ENCODE results near the gene PKP2.

PKP2 gene

DNA sequence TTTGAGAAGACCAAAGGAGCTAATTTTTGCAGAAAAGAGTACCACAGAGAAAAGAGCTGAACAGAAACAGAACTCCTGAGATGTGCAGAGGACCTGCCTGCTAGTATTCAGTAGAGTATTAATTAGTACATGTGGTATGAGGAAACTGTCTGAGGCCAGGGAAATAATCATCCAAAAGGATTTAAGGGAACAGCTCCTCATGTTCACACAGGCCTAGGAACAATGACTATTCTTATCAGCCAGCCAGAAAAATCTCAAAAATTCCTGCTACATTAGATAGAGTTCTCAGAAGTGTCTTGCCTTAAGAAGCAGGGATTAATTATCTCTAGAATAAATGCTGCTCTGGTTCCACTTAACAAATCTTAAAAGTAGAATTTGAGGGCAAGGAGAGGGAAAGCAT is 36.4 kb downstream of the PKP2 start:
- no peak for DNase-seq

DNA sequence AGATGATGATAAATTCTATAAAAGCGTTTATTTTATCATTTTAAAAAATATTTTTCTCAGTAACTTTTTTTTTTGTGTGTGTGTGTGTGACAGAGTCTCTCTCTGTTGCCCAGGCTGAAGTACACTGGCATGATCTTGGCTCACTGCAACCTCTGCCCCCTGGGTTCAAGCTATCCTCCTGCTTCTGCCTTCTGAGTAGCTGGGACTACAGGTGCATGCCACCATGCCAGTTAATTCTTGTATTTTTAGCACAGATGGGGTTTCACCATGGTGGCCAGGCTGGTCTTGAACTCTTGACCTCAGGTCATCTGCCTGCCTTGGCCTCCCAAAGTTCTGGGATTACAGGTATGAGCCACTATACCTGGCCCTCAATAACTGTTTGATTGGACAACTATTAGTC is 37.2 kb downstream of the PKP2 start:
- no peak for DNase-seq

DNA sequence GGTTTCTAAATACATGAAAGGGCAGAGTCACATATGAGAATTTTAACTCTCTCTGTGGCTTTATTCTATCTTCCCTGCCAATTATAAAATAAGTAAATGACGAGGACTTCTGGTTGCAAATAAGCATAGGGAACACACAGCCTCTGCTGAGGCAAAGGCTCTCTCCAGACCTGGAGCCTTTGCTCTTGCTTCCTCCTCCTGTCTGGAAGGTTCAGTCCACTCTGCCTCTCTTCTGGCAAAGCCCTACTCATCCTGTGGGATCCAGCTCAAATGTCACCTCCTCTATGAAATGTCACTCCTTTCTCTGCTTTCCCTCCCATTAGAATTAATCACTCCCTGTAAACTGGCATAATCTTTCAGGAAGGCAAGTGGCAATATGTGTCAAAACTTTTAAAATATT is 41.9 kb downstream of the PKP2 start:
- DNase-seq, result no peak

DNA sequence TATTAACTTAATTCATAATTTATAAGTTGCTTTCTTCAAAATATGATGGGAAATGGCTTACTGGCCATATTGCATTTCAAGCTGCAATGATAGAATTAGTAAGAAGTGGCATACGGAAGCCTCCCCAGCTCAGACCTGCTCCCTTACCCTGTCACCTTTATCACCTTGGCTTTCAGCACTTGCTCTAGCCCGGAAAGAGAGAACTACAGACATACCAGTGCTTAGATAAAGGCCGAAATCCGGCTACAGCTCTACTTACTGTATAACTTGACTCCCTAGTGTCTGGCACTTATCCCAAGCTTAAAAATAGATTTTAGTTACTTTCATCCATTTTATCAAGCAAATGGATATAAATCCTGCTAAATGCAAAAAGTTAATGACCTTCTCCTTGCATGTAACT is 42.5 kb downstream of the PKP2 start:
- no peak for DNase-seq

DNA sequence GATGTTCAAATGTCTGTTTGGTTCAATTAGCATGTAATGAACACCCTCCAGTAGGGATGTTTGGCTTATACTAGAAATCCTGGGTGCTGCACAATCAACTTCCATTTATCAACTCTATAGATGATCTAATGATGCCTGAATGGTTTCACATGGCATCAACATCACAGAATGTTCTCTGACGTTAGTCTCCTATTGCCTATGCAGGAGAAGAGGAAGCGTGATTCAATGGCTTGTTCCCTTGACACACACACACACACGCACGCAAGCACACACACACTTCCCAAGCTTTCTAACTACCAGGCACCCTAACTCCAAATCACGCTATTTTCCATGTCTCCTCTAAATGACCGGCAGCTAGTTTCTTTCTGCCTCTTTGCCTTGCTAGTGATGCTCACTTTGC is 49.3 kb downstream of the PKP2 start:
- DNase-seq, result no peak

DNA sequence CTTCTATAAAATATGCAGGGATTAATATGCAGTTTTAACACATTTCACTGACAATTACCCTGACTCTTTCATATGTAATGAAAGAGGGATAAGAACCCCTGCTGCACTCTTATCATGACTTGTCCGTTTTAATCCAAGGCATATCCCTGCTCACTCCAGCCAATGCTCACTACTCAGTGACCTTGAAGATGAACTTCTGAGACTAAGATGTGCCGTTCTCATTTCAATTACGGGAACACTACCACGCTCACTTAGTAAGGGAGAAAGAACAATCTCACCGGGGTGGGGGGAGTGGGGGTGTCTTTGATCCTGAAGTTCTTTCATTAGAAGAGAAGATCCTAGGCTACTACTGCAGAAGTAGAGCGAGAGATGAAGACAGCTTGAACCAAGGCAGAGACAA is 50.5 kb downstream of the PKP2 start:
- no peak for DNase-seq

DNA sequence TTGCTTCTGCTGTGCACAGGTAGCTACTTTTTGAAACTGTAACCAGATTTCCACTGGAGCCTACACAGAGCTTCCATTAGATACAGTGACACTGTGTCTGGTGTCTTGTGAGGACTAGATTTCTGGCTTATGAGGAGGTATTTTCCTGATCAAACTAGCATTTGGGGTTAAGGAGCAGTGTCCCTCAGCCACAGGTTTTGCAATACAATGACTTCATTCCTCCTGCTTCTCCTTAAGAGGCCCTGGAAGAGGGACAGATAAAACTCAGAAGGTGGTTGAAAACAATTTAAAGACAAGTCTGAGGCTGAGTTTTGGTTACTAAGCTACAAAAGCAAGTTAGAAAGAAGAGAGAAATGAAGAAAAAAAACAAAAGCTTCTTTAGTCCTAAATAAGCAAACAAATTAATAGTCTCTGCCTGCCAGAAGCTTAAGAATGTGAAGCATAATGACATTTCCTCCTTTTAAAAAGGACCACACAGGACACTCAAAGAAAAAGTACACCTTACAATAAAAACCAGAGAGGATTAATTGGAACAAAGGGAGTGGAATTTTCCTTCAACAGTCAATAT is 53.0 kb downstream of the PKP2 start:
- no peak for DNase-seq

DNA sequence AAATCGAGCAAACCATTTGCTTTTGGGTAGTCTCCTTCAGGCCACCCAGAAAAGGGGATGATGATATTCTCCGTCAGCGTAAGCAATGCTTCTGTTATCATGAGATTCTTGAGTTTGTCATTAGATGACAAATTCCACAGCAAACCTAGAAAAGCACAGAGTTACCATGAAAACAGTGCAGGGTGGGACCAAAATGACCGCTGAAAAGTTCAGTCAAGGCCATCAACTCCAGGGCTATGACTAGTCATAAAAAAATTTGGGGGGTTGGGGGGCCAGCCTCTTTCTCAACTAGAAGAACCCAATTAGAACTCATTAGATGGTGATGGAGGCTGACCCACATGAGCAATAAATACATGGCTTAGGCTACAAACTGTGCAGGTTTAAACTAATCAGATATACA is 55.5 kb downstream of the PKP2 start:
- DNase-seq, result no peak

DNA sequence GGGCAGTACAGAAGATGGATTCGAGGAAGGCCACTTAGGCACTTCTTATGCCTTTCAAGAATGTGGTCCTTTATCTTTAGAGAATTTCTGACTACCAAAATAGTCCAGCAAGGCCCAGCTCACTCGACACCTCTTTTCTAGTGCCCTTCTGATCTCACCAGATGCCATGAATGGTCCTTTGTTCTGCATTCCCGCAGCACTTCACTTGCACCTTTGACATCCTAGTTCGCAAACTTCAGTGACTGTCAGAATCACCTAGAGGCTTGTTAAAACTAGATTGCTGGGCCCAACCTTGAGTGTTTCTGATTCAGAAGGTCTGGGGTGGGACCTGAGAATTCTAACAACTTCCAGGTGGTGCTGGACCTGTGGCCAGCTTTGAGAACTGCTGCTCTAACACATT is 56.7 kb downstream of the PKP2 start:
- no peak for DNase-seq

DNA sequence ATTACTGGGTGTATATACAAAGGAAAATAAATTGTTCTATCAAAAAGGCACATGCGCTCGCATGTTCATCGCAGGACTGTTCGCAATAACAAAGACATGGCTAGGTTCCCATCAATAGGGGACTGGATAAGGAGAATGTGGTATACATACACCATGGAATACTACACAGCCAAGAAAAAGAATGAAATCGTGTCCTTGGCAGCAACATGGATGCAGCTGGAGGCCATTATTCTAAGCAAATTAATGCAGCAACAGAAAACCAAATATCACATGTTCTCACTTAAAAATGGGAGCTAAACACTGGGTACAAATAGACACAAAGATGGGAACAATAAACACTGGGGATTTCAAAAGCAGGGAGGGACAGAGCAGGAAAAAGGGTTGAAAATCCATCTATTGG is 58.6 kb downstream of the PKP2 start:
- DNase-seq, result no peak

DNA sequence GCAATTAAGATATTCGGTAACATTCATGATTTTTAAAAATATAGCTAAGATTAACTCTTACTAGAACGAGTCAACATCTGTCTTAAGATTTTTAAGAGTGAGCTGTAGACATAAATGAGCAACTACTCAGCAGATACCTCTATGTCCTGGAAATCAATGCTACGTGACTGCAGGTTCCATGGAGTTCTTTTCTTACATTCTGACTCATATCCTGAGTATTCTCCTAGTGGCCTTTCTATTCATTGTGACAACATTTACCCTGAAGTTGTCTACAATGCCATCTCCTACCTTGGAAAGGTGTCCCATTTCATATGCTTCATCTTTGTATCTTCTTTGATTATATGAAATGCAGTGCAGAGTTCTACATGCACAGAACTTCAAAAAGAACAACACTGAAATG is 59.9 kb downstream of the PKP2 start:
- DNase-seq, result no peak

DNA sequence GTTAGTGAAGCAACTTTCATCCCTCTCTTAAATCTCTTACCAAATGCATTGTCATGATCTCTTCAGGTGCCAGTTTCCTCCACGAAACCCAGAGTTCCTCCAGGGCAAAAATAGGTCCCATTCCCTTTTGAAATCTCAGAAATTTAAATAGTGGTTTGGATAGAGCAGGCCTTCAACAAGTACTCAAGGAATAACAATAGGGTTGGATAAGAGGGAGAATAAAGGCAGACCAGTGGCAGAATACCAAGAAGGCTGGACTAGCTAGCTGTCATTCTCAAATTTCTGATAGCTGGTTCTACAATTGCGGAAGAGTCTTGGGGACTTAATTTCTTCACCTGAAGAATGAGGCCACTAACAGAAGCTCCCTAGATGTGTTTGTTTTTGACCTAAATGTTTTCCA is 62.5 kb downstream of the PKP2 start:
- no peak for DNase-seq

DNA sequence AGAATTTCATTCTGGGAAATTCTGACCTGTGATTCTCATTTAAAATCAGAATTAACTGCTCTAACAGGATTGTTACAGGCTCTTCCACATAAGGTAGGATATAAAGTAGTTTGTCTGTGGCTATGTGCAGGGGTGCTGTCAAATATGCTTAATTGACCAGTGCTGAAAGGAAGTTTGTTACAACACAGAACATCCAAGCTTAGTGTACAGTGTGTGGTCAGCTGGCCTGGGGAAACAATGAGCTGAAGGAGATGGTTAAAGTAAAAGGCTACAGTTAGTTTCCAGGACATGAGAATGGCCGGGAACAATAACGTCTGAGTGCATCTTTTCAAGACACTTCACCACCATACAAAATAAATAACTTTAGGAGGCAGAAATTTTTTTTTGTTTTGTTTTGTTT is 68.0 kb downstream of the PKP2 start:
- no peak for DNase-seq

DNA sequence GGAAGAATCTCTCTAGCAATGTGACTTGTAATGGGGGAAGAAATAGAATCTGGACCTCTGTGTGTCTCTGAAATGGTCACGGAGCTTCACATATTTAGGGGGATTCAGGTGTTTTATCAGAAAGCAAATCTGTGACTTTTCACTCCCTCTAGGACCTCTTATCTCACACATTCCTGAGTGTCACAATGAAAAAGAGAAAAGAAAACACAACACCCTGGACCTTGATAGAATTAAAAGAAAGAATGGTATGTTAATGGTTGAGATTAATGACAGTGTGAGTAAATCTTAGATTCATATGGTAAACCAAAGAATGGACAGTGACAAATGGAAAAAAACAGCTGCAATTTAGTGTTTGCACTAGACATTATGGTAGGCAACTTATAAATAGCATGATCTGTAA is 68.5 kb downstream of the PKP2 start:
- no peak for DNase-seq

DNA sequence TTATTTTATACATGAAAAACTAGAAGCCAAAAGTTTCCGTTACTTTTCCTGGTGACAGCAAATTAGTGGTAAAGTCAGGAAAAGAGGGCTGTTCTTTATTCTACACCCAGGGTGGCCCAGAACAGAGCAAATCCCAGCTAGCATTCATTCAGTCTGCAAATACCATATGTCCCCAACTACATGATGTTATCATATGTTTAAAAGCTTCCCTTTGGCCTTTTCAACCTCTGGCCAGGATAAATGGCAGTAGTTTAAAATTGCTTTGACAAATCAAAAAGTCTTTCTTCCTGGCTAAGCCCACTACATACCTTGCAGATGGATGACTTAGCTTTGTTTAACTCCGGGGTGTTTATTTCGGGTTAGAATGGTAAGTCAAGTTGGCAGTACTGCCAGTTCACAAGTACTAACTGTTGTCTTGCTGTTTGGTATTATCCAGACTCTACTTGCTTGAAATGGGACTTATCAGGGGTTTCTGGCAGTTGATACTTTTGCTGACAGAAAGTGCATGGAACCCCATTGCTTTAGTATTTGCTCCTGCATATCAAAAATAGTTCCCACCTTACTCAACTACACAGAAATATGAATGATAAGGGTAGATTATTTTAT is 69.7 kb downstream of the PKP2 start:
- no peak for DNase-seq

DNA sequence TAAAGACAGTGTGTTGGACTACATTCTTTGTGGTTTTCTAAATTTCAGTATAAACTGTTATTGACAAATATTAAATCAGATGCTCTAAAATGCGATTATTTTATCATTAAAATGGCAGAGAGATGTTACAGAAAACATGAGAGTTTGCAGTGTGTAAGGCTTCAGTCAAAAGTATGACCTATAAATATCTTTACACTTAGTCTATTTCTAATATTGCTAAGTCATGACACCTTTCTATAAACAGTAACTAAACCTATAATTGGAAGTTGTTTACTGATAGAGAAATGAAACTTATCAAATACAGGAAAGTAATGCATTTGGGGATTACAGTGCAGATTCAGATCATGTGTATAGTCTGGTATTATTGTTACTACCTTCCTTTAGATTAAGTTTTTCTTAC is 72.0 kb downstream of the PKP2 start:
- DNase-seq, result no peak

DNA sequence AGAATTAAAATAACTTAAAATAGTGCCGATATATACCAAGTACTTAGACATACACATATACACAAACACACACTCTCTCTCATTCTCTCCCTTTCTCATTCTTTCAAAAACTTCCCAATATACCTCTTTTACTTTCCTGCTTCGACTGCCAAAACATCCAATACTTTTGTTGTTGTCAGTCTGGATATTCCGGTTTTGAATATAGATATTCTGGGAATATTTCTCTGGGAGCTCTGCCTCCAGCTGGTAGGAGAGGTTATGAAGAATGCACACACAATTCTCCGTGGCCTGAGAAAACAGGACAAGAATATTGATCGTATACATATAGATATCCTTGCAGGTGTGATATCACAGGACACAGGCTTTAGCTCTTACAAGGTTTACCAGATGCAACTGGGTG is 74.2 kb downstream of the PKP2 start:
- DNase-seq, result no peak

DNA sequence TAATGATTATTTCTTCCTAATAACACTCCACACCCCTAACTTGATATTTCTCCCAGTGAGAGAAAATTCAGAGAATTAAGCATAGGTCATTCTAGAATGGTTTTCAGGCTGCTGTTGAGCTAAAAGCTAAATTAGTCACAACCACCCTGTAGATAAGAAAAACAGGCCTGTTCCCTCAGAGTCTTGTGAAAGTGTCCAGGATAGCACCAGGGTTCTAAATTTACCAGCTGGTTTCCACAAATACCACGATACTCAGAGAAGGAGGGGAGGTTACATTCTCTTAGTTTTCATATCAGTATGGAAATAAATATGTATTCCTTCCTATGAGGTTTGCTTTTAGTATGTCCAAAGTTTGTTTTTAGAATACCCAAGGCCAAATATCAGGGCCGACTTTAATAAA is 74.9 kb downstream of the PKP2 start:
- DNase-seq, result no peak

DNA sequence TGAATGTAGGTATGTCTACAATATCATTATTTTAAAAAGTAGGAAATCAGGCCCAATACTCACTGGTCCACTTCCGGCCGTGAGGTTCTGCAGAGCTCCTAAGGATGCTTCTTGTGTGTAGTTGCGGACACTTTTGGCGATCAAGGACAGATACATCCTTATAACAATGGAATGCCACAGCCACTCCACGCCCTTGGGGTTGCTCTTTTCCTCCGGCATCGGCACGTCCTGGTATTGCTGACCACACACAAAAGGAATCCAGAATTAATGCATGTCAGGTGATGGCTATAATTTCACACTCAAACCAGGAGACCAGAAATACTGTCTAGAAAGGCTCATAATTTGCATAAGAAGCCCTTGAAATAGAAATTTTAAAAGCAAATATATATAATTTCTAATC is 75.3 kb downstream of the PKP2 start:
- DNase-seq, result no peak

DNA sequence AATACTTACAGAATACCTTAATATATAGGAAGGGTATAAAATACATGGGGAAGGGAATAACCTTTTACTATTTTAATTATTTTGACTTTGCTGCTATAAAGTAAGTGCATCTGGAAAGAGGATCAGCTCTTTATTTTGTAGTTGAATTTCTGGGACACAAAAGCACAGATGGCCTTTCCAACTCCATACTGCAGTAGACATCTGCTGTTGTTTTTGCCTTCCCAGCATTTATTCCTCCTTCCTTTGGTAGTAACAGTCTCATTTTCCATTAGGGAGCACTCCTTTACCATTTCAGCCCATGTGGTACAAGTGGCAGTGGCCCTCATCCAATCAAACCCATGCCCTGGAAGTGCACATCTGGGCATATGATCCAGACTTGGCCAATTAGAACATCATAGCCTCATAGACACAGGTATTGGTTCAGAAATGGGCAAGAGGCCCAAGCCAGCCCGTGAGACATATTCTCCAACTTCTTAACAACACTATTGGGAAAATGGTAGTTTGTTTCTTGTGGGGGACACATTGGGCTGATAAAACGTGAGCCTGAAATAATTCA is 76.1 kb downstream of the PKP2 start:
- DNase-seq, result no peak

DNA sequence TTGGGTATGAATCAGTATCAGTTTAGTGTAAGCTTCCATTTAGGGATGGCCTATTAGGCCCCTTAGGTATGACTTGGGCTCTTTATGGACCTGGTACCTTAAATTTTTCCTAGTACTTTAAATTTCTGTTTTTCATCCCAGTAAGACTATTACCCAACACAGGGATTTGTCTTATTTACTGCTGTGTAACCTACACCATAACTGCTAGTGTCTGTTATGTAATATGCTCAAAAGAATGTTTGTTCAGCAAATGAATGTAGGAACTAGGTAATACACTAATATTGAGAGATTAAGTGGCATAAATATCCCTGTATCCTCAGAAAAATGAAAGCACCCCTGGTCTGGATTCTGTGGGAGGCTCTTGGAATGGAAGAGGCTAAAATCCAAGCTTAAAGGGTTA is 77.2 kb downstream of the PKP2 start:
- no peak for DNase-seq

DNA sequence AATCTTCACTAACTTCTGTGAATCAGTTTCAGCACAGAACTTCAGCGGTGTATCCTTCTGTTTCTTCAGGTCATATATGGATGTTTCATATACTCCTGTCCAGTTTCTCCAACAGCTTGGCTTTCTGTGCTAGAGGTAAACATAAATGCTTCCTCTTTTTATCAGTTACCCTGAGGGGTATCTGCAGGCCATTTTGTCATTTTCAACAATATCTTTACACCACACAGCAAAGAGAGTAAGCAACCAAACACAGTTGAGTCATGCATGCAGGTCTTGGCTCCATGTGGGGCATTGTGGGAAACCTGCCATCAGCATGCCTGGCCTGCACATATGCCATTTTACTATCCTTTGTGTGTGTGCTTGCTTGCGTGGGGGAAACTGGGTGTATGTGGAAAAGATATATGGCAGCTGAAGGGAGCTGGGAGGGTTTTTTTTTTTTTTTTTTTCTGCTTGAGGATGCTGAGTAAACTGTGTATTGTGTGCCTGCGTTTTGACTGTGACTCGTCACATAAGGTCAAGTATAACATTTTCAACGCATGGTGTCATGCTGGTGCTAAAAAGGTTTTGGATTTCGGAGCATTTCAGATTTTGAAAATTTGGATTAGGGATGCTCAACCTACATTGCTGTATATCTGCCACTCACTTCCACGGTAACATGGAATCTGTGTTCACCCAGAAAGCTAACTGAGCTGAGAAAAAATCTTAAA is 84.7 kb downstream of the PKP2 start:
- no peak for DNase-seq

DNA sequence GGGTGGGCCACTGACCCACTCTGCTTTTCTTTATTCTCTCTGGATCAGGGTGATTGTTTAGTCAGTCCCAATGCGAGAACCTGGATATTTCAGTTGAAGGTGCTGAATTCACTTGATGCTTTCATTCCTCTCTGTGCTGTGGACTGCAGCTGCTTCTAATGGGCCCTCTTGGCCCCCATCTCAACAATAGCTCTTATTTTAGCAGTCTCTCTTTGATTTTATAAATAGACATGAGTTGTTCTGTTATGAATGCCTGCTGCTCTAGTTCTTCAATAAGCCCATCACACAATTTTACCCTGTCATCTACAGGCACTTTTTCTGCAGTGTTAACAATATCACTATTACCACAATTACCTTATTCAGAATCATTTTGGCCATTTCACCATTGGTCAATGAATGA is 86.7 kb downstream of the PKP2 start:
- DNase-seq, result no peak

DNA sequence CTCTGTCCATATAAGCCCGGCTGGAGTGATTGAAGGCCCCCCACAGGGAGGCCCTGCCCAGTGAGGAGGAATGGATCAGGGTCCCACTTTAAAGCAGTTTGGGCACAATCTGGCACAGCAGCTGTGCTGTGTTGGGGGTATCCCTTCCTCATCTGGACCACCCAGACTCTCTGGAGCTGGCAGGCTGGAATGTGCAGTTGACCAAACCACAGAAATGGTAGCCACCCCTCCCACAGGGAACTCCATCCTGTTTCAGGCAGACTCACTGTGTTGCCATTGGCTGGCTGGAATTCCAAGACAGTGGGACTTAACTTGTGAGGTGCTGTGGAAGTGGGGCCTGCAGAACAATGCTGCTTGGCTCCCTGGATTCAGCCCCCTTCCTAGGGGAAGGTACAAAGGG is 87.4 kb downstream of the PKP2 start:
- DNase-seq, result no peak

DNA sequence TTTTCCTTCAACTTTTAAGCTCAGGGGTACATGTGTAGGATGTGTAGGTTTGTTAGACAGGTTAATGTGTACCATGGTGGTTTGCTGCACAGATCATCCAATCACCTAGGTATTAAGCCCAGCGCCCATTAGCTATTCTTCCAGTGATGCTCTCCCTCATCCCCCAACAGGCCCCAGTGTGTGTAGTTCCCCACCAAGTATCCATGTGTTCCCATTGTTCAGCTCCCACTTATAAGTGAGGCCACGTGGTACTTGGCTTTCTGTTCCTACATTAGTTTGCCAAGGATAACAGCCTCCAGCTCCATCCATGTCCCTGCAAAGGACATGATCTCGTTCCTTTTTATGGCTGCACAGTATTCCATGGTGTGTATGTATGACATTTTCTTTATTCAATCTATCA is 92.3 kb downstream of the PKP2 start:
- DNase-seq, result no peak

Data from DMS53 (cell line).